Common myeloid progenitor, CD34-positive (primary cell): Measurements from ENCODE around the gene MACROD2.

Experiments
- CTCF ChIA-PET: fragments of 350-600 bp; sonication (Branson Sonifier 250); formaldehyde crosslinking; loops from one replicate; lab custom pipeline; 2021; ENCODE audit warnings: antibody characterized with exemption; lab: Charles Lee
- POLR2A ChIA-PET: fragments of 350-600 bp; sonication (Branson Sonifier 250); formaldehyde crosslinking; loops from one replicate; lab custom pipeline; 2021; ENCODE audit warnings: antibody characterized with exemption; lab: Charles Lee
- DNase-seq, 3 donors: peaks; one replicate each; pipeline versions ENCODE4 v3.0.0 to v3.0.0-alpha.2; 2013
- H3K27ac ChIP-seq, 2 experiments: 1 replicate in 1 of 2; 2 replicates in 1 of 2; pipeline ENCODE4 v1.7.0; 2013; ENCODE audit warnings: inconsistent platforms in 2 of 2, low read length in 2 of 2, mild to moderate bottlenecking in 2 of 2, low read depth in 1 of 2, moderate library complexity in 1 of 2; ENCODE audit not compliant: severe bottlenecking in 2 of 2, insufficient read depth in 1 of 2, poor library complexity in 1 of 2
- H3K27me3 ChIP-seq, 5 experiments: replicated peaks in 2 of 5; 1 replicate in 3 of 5; 2 replicates in 2 of 5; pipeline versions ENCODE4 v1.6.1 to v1.7.0; 2013; ENCODE audit warnings: low read length in 4 of 5, mild to moderate bottlenecking in 2 of 5, moderate library complexity in 2 of 5, inconsistent platforms in 1 of 5; ENCODE audit not compliant: insufficient read depth in 5 of 5, control insufficient read depth in 4 of 5
- H3K36me3 ChIP-seq, 4 experiments: 1 replicate in 2 of 4; 2 replicates in 2 of 4; pipeline versions ENCODE4 v1.6.1 to v1.7.0; 2013; ENCODE audit warnings: low read length in 3 of 4, control low read depth in 1 of 4, mild to moderate bottlenecking in 1 of 4; ENCODE audit not compliant: control insufficient read depth in 4 of 4, insufficient read depth in 4 of 4
- H3K4me1 ChIP-seq, 4 experiments: 1 replicate in 3 of 4; 2 replicates in 1 of 4; pipeline versions ENCODE4 v1.6.1 to v1.7.1; 2013; ENCODE audit warnings: low read length in 3 of 4, mild to moderate bottlenecking in 3 of 4, control low read depth in 1 of 4, inconsistent platforms in 1 of 4, moderate library complexity in 1 of 4; ENCODE audit not compliant: control insufficient read depth in 4 of 4, insufficient read depth in 4 of 4; ENCODE audit errors: control extremely low read depth in 1 of 4
- H3K4me3 ChIP-seq, 7 experiments: 1 replicate in 4 of 7; 2 replicates in 3 of 7; pipeline versions ENCODE4 v1.5.1 to v1.7.0; 2013; ENCODE audit warnings: mild to moderate bottlenecking in 7 of 7, low read length in 6 of 7, moderate library complexity in 6 of 7, inconsistent platforms in 2 of 7, low read depth in 2 of 7, control low read depth in 1 of 7; ENCODE audit not compliant: insufficient read depth in 4 of 7, control insufficient read depth in 1 of 7; ENCODE audit errors: extremely low read depth in 1 of 7
- H3K9me3 ChIP-seq, 5 experiments: 1 replicate in 4 of 5; 2 replicates in 1 of 5; pipeline versions ENCODE4 v1.6.1 to v1.7.1; 2013; ENCODE audit warnings: low read length in 4 of 5, mild to moderate bottlenecking in 2 of 5, inconsistent platforms in 1 of 5, low read depth in 1 of 5, moderate library complexity in 1 of 5; ENCODE audit not compliant: control insufficient read depth in 4 of 5, insufficient read depth in 2 of 5; ENCODE audit errors: control extremely low read depth in 1 of 5
- WGBS: methylation state at CpG from one replicate; pipeline ENCODE4 v1.1.5; 2013; ENCODE audit not compliant: insufficient coverage; 5-methylcytosine and 5-hydroxymethylcytosine counted together

The MACROD2 gene

DNA sequence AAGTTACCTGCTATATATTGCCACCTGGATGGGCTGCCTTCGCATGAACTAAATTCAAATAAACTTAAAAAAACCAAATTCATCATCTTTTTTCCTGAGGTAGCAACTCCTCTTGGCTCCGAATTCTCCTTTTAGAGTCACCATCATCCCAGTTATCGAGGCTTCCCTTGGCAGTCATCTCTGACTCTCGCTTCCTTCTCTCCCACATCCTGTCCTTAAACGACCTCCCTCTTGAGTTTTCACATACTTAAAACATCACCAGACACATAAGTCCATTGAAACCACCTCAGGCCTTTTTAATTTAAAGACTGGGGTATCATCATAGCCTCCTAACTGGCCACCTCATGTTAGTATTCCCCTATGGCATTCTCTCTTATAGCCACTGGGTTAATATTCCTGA, 638.2 kb downstream of the MACROD2 start:
- no peak for DNase-seq
- Histone ChIP-seq H3K27me3 (no peaks in the 10 kb centered on the region), H3K27ac (no peak overlapping the region), H3K9me3 (no peaks in the 10 kb centered on the region), H3K36me3 (no peaks in the 10 kb centered on the region), H3K4me3 (no peak overlapping the region), H3K4me1 (no peaks in the 10 kb centered on the region)
- 100% methylated on average over 5 of the region's 5 CpGs for WGBS
- ChIA-PET POLR2A (no interaction called here), CTCF (no interaction called here)

DNA sequence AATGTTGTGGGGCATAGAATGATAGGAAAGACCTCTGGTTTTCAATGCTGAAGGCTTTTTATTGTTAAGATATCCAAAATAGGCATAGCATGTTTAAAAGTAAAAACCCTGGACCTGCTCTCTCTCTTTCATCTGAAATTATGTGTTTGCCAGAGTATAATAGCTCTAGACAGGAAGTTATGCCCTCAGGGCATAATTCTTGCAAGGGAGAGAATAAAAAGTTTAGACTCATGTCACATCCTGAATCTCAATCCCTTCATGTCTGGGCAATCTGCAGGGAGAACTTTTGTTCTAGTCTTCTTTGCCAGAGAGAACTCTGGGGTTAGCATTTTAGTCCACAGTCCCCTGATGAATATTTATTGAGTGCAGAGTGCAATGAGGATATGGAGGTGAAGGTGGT, 639.3 kb downstream of the MACROD2 start:
- no peak for DNase-seq
- Histone ChIP-seq H3K4me3 (no peak overlapping the region), H3K36me3 (no peaks in the 10 kb centered on the region), H3K27me3 (no peaks in the 10 kb centered on the region), H3K9me3 (no peaks in the 10 kb centered on the region), H3K4me1 (no peaks in the 10 kb centered on the region), H3K27ac (no peak overlapping the region)
- ChIA-PET POLR2A (no interaction called here), CTCF (no interaction called here)

DNA sequence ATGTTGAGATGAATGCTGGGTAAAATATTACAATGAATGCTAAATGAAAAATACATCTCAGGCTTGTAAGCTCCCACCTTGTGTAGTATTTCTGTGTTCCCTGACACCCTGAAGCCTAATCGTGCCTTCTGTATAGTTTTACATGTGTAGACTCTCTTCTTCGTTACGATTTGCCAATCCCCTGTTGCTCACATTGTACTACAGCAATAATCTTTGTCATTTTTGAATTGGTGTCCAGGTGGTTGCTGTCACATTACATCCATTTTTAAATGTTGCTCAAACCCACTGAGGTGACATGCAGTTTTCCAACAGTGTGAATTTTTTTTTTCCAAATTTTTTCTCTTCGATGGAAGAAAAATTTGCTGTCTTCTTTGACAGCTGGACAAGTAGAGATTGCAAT, 642.1 kb downstream of the MACROD2 start:
- no peaks in the 10 kb centered on the region for H3K27me3 ChIP-seq
- no peaks in the 10 kb centered on the region for H3K36me3 ChIP-seq
- H3K4me3 ChIP-seq: no peak overlapping the region
- 96% methylated on average over 4 of the region's 4 CpGs for WGBS
- ChIA-PET POLR2A (no interaction called here), CTCF (no interaction called here)
- H3K9me3 ChIP-seq: peaks cover 0 to 1% (median 0%) of the 10 kb centered on the region in 5 experiments
- DNase-seq: no peak
- no peak overlapping the region for H3K27ac ChIP-seq
- no peaks in the 10 kb centered on the region for H3K4me1 ChIP-seq

DNA sequence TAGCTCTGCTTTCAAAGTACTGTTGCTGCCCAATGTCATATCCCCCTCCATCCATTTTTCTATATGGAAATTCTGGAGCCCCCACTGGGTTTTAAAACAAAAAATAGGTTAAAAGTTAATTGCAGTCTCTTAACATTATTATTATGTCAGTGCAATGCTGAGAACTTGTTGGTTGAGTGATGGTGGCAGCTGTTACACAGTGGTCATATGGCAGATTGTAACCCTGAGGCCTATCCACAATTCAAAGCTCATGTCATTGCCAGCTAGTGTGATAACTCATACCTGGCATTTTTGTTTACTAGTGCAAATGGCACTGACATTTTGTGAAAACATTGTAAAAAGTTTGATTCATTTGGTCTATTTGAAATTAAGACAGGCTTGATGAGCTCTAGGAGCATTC, 647.8 kb downstream of the MACROD2 start:
- ChIA-PET CTCF (no interaction called here), POLR2A (interaction anchor here (0.7 kb wide), 1 partner anchor 71 kb away, joined by 3 read pairs; no protein-coding TSS in a partner anchor)
- Histone ChIP-seq H3K9me3 (peaks cover 0 to 2% (median 0%) of the 10 kb centered on the region in 5 experiments), H3K27me3 (no peaks in the 10 kb centered on the region), H3K36me3 (no peaks in the 10 kb centered on the region), H3K4me1 (no peaks in the 10 kb centered on the region), H3K4me3 (no peak overlapping the region), H3K27ac (no peak overlapping the region)
- no peak for DNase-seq

DNA sequence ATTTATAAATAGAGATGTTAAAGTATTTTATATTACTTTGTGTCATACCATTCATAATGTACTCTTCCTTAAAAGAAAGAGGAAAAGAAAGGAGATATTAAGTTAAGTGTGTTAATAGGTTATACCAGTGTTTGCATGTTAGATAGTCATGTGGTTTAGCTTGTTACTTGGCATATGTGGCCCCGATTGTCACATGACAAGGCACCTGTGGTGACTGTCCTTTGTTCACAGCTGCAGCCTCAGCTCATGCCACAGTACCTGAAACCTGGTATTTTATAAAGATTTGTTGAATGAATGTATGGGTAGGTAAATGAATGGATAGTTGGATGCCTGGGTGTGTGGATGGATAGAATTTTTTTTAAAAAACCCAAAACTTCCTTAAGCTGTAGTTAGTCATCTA, 648.2 kb downstream of the MACROD2 start:
- H3K4me3 ChIP-seq: no peak overlapping the region
- no CpG with 5 or more reads among the region's 1 CpG for WGBS
- CTCF ChIA-PET: no interaction called here
- no peaks in the 10 kb centered on the region for H3K27me3 ChIP-seq
- H3K4me1 ChIP-seq: no peaks in the 10 kb centered on the region
- no peaks in the 10 kb centered on the region for H3K36me3 ChIP-seq
- no peak for DNase-seq
- POLR2A ChIA-PET: interaction anchor here (0.7 kb wide), 1 partner anchor 71 kb away, joined by 3 read pairs; no protein-coding TSS in a partner anchor
- H3K27ac ChIP-seq: no peak overlapping the region
- H3K9me3 ChIP-seq: peaks cover 0 to 2% (median 0%) of the 10 kb centered on the region in 5 experiments

DNA sequence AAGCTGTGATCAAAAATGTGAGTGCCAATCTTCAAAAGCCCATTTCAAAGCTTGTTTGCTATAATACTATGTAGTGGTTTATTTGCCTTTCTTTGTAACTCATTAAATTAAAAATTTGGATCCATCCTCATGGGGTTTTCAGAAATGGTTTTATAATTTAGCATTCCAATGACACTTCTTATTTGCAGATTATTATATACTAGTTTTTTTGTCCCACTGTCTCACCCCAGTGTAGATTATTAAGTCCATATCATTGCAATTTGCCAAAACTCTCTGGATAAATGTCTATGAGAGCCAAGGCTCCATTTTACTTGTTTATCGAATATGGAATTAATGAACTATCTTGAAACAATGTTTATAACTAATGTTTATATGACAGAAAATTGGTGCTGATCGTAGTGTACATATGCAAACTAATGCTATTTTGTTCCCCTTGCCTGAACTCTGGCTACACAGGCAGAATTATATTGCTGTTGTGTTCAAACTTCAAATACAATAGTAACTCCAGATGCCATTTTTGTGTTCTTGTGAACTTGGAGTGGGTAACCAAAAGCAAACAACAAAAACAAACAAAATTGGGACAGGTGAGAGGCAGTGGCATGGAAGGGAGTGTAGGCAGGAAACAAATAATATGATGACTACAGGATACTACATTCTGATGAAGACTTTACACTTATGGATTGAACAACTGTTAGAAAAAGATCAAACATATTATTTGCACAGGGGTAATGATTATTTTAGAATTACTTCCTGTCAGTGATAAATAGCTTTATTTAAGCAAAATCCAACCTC, 649.2 kb downstream of the MACROD2 start:
- DNase-seq: no peak
- ChIA-PET POLR2A (no interaction called here), CTCF (interaction anchor here (1.4 kb wide), 1 partner anchor 11 kb away, joined by 3 read pairs; no protein-coding TSS in a partner anchor)
- Histone ChIP-seq H3K27ac (no peak overlapping the region), H3K27me3 (no peaks in the 10 kb centered on the region), H3K4me3 (no peak overlapping the region), H3K36me3 (no peaks in the 10 kb centered on the region), H3K9me3 (peaks cover 0 to 2% (median 0%) of the 10 kb centered on the region in 5 experiments), H3K4me1 (no peaks in the 10 kb centered on the region)
- WGBS: no CpG with 5 or more reads among the region's 2 CpGs

DNA sequence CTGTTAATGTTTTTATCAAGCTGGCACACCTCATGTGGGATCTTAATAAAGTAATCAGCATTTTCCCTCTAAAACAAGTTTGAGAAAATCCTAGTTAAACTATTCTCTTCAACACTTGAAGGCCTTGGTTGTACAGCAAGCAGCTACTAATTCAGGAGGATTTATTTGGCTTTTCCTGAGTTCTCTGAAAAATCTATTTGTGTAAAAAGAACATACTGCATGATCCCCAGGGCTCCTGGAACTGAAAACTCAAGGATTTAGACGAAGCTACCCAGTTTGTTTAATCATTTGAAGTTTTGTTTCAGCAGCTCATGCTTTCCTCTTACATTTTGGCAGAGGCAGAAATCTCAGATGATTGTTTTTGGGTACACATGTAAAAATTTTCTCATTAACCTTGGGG, 651.7 kb downstream of the MACROD2 start:
- DNase-seq: no peak
- 100% methylated on average over 1 of the region's 1 CpG for WGBS
- no peaks in the 10 kb centered on the region for H3K27me3 ChIP-seq
- POLR2A ChIA-PET: no interaction called here
- CTCF ChIA-PET: no interaction called here
- H3K27ac ChIP-seq: no peak overlapping the region
- H3K4me1 ChIP-seq: no peaks in the 10 kb centered on the region
- H3K4me3 ChIP-seq: no peak overlapping the region
- H3K36me3 ChIP-seq: no peaks in the 10 kb centered on the region
- peaks cover 0 to 2% (median 0%) of the 10 kb centered on the region in 5 experiments for H3K9me3 ChIP-seq
